ENCODE data around the gene MKNK2.

DNA sequence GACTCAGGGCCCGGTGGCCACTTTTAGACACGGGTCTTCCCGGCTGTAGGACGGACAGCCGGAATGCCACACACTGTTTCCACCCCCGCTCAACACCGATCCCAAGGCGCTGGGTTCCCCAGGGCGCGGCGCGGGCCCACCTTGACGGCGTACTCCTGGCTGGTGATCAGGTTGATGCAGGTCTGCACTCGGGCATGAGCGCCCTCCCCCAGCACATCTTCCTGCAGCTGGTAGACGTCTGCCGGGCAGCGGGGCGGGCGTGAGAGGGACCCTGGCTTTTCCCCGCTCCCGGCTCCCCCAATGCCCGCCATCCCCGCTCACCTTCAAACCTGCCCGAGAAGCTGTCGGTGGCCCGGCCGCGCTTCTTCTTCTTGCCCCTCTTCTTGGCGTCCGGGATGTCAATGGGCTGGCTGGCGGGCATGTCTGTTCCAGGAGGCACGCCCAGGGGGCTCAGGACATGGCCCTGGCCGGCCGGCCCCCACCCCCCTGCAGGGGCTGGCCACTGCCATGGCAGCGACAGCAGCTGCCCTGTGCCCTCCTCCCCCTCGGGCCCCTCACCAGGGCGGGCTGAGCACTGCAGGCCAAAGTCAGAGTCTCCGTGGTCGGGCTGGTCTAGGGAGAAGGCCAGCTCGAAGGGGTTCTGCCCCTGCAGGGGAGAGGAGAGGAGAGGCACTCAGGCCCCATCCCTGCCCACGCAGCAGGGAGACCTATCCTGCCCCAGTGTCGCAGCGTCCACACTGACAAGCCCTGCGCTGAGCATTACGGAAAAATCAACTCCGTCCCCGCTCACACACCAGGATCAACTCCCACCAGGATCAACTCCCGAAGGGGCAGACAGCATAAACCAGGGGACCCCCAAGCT is 4.8 kb downstream of the MKNK2 start:
- TF ChIP-seq, protein P1, sequence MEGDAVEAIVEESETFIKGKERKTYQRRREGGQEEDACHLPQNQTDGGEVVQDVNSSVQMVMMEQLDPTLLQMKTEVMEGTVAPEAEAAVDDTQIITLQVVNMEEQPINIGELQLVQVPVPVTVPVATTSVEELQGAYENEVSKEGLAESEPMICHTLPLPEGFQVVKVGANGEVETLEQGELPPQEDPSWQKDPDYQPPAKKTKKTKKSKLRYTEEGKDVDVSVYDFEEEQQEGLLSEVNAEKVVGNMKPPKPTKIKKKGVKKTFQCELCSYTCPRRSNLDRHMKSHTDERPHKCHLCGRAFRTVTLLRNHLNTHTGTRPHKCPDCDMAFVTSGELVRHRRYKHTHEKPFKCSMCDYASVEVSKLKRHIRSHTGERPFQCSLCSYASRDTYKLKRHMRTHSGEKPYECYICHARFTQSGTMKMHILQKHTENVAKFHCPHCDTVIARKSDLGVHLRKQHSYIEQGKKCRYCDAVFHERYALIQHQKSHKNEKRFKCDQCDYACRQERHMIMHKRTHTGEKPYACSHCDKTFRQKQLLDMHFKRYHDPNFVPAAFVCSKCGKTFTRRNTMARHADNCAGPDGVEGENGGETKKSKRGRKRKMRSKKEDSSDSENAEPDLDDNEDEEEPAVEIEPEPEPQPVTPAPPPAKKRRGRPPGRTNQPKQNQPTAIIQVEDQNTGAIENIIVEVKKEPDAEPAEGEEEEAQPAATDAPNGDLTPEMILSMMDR (IDR thresholded peaks at IDR 0.05; ENCODE audit: low read depth, low read length): no peak
- TF ChIP-seq POLR2A (IDR thresholded peaks at IDR 0.05; ENCODE audit: extremely low read depth, insufficient read length): no peak

All from NB4 (cell line).